M059J (cell line): ENCODE measurements around the gene LRRC27. TPM values are rescaled to one million over a fixed set of nuclear protein-coding genes. Genes with fewer than 3 reads are reported as not detected.
"Not testable (repeated sequence)": the region's sequence is repeated elsewhere in the genome, so short reads cannot be mapped to it uniquely, and the experiment has no call there.

ENCODE experiments used
- DNase-seq: peaks from one replicate; pipeline ENCODE4 v3.0.0-alpha.2; 2012; ENCODE audit warnings: low read depth
- total RNA-seq: library from RNA; depleted of rRNA; stranded (reverse); fragments of >200 nt; shearing (Covaris generic); gene quantifications from 2 replicates; pipeline ENCODE4 v1.2.3, GENCODE V29; 2014

Gene LRRC27
- total RNA-seq, 1 experiment from 2014 or later = 3.5 TPM

DNA sequence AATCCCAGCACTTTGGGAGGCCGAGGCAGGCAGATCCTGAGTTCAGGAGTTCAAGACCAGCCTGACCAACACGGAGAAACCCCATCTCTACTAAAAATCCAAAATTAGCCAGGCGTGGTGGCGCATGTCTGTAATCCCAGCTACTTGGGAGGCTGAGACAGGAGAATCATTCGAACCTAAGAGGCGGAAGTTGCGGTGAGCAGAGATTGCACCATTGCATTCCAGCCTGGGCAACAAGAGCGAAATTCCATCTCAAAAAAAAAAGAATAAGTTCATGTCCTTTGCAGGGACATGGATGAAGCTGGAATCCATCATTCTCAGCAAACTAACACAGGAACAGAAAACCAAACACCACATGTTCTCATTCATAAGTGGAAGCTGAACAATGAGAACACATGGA is 17.1 kb upstream of the LRRC27 start:
- not testable (repeated sequence) for DNase-seq

DNA sequence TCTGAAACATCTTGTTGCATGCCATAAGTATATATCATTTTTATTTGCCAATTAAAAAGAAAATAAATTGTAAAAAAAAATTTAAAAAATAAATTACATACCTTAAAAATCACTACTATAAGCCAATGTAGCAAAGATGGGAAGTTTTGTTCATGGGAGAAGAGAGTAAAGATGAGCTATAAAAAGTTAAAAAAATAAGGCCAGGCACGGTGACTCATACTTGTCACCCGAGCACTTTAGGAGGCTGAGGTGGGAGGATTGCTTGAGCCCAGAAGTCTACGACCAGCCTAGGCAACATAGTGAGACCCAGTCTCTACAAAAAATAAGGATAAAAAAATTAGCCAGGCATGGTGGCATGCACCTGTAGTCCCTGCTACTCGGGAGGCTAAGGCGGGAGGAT is 15.9 kb upstream of the LRRC27 start:
- DNase-seq = no peak

DNA sequence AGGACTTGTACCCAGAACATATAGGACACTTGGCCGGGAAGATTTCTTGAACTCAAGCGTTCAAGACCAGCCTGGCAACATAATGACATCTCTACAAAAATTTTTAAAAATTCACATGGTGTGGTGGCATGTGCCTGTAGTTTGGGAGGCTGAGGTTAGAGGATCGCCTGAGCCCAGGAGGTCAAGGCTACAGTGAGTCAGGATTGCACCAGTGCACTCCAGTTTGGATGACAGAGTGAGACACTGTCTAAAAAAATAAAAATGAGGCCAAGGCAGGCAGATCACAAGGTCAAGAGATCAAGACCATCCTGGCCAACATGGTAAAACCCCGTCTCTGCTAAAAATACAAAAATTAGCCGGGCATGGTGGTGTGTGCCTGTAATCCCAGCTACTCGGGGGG is 14.5 kb upstream of the LRRC27 start:
- not testable (repeated sequence) for DNase-seq

- DNase-seq = peak; percentile 85
Observed at GRCh38 chr10:132319853-132320653, 11.9 kb upstream of the LRRC27 start.

- DNase-seq = peak; percentile 9
Observed at GRCh38 chr10:132320654-132321469, 11.1 kb upstream of the LRRC27 start.

GRCh38 chr10:132321726-132322125 is 10.3 kb upstream of the LRRC27 start:
- DNase-seq = no peak

GRCh38 chr10:132322586-132323048 is 9.4 kb upstream of the LRRC27 start:
- no peak for DNase-seq

- DNase-seq = no peak
Observed at GRCh38 chr10:132324186-132324585, 7.8 kb upstream of the LRRC27 start.

DNA sequence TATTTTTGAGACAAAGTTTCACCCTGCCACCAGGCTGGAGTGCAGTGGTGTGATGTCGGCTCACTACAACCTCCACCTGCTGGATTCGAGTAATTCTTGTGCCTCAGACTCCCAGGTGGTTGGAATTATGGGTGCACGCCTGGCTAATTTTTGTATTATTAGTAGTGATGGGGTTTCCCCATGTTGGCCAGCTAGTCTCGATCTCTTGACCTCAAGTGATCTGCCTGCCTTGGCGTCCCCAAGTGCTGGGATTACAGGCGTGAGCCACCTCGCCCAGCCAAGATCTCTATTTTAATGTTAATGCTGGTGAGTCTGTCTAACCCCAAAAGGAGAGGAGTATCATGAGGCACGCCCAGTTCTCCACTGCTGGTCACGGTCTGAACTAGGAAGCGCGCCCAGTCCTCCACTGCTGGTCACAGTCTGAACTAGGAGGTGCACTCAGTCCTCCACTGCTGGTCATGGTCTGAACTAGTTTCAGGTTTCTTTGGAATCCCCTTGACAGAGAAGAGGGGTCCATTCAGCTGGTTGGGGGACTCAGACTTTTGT is 5.6 kb upstream of the LRRC27 start:
- DNase-seq = no peak

DNA sequence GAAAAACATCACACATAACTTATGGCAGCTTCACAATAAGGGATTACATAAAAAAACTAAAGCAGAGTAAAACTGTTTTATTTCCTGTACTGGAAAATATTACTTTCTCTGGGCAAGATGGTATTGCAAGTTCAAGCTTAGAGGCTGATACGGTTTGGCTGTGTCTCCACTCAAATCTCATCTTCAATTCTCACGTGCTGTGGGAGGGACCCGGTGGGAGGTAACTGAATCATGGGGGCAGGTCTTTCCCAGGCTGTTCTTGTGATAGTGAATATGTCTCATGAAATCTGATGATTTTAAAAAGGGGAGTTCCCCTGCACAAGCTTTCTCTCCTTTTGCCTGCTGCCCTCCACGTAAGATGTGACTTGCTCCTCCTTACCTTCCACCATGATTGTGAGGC is 5.1 kb upstream of the LRRC27 start:
- no peak for DNase-seq

- DNase-seq = no peak
Observed at GRCh38 chr10:132328106-132328505, 3.9 kb upstream of the LRRC27 start.

DNA sequence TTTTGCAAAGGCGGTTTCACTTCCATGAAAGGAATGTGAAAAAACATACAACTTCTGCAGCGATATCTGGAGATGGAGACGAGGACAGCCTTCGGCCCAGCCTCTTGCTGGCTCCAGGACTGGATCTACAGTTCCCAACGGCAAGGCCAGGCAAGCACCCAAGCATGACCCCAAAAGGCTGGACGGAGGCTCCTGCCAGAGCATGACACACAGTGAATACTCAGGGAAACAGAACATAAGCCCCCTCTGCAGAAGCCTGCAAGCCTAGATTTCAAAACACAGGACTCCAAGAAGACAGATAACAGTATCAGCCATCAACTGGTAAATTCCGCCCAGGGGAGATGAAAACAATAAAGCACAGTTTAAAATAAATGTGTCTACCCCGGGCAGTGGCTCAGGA is 3.3 kb upstream of the LRRC27 start:
- DNase-seq = no peak

GRCh38 chr10:132329565-132330485 is 2.2 kb upstream of the LRRC27 start:
- DNase-seq = peak; percentile 38

DNA sequence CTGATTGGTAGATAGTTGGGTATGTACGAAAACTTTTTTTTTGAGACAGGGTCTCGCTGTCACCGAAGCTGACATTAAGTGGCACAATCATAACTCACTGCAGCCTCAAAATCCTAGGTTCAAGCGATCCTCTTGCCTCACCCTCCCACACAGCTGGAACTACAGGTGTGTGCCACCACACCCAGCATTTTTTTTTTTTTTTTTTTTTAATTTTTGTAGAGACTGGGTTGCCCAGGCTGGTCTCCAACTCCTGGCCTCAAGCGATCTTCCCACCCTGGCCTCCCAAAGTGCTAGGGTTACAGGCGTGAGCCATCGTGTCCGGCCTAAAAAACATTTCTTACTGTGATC is 1.5 kb upstream of the LRRC27 start:
- DNase-seq = no peak

DNA sequence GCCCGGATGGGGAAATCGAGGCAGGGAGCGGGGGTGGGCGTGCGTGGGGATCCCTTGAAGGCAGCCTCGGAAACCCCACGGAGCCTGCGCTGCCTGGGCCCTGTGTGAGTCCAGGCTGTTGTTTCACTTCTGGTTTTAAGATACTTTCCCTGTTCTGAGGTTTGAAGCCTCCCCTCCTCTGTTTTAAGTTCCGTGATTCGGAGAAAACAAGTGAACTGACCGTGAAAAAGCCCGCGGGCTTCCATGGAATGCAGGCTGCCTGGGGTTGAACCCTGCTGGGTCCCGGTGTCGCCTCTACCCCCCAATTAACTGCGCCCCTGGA is 401 bp downstream of the LRRC27 start:
- DNase-seq = no peak

GRCh38 chr10:132333386-132333785 is 1.4 kb downstream of the LRRC27 start:
- no peak for DNase-seq

DNA sequence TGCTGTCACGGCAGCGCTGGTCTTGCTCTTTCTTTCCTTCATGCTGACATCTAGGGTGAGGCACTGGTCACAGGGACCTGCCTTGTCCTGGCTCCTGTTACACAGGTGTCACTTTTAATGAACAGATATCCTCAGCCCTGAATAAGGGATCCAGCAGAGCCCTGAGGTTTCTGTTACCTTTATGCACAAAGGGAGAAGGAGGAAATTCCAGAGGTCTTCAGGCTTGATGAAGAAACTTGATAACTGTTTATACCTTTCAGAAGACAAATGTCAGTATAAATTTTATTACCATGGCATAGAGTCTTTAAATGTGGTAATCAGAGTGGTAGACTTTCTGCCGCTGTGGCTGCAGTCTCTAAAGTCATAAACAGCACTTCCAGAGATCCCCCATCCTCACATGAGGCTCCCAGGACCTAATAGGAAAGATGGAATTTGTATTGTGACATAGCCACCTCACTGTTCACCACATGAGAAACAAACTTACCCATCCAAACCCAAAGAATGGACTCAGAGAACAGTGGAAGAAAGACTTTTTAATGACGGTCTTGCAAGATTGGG is 2.7 kb downstream of the LRRC27 start:
- no peak for DNase-seq

DNA sequence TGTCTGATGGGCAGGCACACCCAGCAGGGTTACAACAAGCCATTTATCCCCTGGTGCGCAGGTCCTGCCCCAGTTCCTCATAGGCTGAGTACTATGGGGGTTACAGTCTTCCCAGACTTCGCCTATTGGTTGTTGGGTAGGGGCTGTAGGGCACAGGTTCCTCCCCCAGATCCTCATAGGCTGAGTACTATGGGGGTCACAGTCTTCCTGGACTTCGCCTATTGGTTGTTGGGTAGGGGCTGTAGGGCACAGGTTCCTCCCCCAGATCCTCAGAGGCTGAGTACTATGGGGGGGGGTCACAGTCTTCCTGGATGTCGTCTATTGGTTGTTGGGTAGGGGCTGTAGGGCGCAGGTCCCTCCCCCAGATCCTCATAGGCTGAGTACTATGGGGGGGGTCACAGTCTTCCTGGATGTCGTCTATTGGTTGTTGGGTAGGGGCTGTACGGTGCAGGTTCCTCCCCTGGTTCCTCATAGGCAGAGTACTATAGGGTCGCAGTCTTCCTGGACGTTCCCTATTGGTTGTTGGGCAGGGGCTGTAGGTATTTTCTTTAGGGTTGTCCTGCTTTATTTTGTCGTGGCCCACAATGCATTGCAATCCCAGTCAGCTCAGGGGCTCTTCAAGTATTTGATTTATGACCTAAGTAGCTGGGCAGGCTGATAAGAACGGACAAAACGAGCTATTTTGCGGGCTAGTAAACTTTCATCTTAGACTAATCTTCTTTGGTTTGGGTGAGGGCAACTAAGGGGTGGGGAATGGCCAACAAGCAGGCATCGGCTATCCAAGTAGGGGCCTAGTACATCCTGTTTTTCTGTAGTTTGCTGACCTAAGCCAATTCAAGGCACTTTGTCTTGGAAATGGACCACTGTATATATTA is 3.4 kb downstream of the LRRC27 start:
- no peak for DNase-seq

- no peak for DNase-seq
Observed at GRCh38 chr10:132336064-132336746, 4.2 kb downstream of the LRRC27 start.

- no peak for DNase-seq
Observed at GRCh38 chr10:132336919-132337407, 5.0 kb downstream of the LRRC27 start.
